GM10248 (cell line): Measurements from ENCODE around the gene COL7A1.

Experiments
- CTCF ChIA-PET: fragments of 300-600 bp; sonication (Branson Sonifier 250); formaldehyde crosslinking; extraction: SDS; loops from one replicate; lab custom pipeline; 2021; ENCODE audit warnings: antibody characterized with exemption; lab: Yijun Ruan, JAX
- POLR2A ChIA-PET: fragments of 350-650 bp; sonication (Branson Sonifier 250); formaldehyde crosslinking; extraction: SDS; loops from one replicate; lab custom pipeline; 2020; ENCODE audit warnings: antibody characterized with exemption; lab: Yijun Ruan, JAX
- DNase-seq: peaks from one replicate; pipeline ENCODE4 v3.0.0; 2012; ENCODE audit errors: extremely low spot score
- TF ChIP-seq, protein P1 (sequence below): IDR thresholded peaks from 2 replicates; pipeline ENCODE4 v1.5.1; 2012; ENCODE audit warnings: mild to moderate bottlenecking, low read depth; ENCODE audit errors: extremely low read depth, missing control alignments, control extremely low read depth

The COL7A1 gene

GRCh38 chr3:48595075-48595525 lies at the start of gene COL7A1:
COL7A1 (minus strand) TSS chr3:48595329; CDS start chr3:48595159, 170 bp downstream.
- ChIA-PET CTCF (no interaction called here), POLR2A (no interaction called here)
- TF ChIP-seq, protein P1, sequence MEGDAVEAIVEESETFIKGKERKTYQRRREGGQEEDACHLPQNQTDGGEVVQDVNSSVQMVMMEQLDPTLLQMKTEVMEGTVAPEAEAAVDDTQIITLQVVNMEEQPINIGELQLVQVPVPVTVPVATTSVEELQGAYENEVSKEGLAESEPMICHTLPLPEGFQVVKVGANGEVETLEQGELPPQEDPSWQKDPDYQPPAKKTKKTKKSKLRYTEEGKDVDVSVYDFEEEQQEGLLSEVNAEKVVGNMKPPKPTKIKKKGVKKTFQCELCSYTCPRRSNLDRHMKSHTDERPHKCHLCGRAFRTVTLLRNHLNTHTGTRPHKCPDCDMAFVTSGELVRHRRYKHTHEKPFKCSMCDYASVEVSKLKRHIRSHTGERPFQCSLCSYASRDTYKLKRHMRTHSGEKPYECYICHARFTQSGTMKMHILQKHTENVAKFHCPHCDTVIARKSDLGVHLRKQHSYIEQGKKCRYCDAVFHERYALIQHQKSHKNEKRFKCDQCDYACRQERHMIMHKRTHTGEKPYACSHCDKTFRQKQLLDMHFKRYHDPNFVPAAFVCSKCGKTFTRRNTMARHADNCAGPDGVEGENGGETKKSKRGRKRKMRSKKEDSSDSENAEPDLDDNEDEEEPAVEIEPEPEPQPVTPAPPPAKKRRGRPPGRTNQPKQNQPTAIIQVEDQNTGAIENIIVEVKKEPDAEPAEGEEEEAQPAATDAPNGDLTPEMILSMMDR: no peak
- no peak for DNase-seq

- DNase-seq: no peak
- CTCF ChIA-PET: interaction anchor here (1.0 kb wide), 1 partner anchor 22 kb away, joined by 3 read pairs; no protein-coding TSS in a partner anchor
- POLR2A ChIA-PET: no interaction called here
- TF ChIP-seq, protein P1: no peak
These were observed 47.5 kb upstream of the COL7A1 start for GRCh38 chr3:48642605-48643004.

- DNase-seq: no peak
- TF ChIP-seq, protein P1: no peak
- ChIA-PET POLR2A (no interaction called here), CTCF (no interaction called here)
These were observed 46.3 kb upstream of the COL7A1 start for GRCh38 chr3:48641396-48641795.

DNA sequence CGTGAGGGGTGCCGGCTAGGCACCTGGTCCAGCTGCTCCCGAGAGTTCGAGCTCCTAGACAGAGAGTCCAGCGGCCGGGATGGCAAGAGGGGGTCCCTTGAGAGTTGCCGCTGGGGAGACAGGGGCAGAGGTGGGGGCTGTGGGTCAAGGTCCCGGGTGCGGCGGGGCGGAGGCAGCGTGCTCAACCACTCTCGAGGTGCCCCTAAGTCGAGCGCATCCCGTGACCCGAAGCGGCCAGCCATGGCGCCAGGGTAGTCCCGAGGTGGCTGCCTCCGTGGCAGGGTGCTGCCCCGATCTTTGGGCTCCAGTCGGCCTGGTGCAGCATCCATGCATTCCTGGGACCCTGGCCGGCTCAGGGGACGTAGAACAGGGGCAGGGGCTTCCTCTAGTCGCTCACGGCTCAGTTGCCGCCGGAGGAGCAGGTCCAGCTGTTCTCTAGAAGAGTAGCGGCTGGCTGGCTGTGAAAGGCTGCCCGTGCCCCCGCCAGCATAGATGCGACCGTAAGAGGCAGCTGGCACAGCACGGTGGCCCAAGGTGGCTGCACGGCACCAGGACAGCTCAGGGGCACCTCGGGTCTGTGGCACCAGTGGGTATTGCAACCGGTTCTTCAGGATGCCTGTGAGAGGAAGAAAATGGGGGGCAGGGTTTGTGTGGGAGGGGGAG lies 44.9 kb upstream of the COL7A1 start:
- CTCF ChIA-PET: no interaction called here

DNA sequence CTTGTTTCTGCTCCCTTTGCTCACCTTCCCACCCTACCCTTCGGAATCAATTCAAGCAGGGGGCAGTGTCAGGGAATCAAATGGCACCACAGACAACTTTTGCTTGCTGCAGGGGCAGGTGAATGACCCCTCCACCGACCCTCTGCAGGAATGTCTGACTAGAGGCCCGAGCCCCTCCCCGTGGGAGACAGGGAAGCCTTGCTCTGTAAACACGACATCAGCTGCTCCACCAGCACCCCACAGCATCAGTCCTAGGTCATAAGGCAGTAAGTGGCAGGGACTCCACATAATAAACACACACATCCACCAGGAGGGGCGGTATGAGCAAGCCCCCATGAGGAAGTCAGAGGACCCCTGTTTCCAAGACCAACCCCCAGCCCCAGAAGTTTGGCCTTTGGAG lies 42.2 kb upstream of the COL7A1 start:
- ChIA-PET POLR2A (no interaction called here), CTCF (interaction anchor here (1.7 to 2.0 kb wide), 2 partner anchors 27 to 400 kb away, joined by 3 to 6 read pairs; no protein-coding TSS in a partner anchor)
- TF ChIP-seq, protein P1: no peak
- no peak for DNase-seq

More for the DNA sequence above, 44.9 kb upstream of the COL7A1 start:
- TF ChIP-seq, protein P1: no peak
- no peak for DNase-seq
- POLR2A ChIA-PET: no interaction called here

DNA sequence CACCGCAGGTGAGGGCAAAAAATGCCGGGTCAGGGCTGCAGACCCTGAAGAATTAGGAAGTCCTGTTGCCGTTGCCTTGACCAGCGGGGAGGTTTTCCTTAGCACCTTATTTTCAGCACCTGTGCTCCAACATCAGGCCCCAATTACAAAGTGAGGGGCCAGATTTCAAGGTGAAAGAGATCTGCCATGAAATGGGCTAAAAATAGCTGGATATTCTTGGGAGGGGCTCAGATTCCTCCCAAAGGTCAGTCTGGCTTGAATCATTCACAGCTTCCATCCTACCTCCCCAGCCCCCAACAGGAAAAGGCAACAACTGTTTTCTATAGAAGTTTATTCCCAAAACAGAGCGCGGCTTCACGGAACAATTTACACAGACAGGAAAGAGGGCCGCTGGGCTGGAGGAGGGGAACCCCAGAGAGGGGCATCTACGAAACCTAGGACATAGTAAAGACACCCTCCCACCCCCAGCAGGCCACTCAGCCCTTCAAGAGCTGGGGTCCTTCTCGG lies 41.1 kb upstream of the COL7A1 start:
- POLR2A ChIA-PET: interaction anchor here (0.9 to 1.0 kb wide), 3 partner anchors 9 to 26 kb away, joined by 3 to 4 read pairs (median 4); no protein-coding TSS in a partner anchor

More for the DNA sequence above, 41.1 kb upstream of the COL7A1 start:
- TF ChIP-seq, protein P1: no peak
- no peak for DNase-seq
- CTCF ChIA-PET: interaction anchor here (1.0 to 3.6 kb wide), 26 partner anchors 11 to 353 kb away, joined by 3 to 43 read pairs (median 5); partner anchors contain the start of gene CELSR3
